ENCODE results near the gene CUX1. TPM values are rescaled to one million over a fixed set of nuclear protein-coding genes. Genes with fewer than 3 reads are reported as not detected.

Gene CUX1
- total RNA-seq, 1 experiment from 2014 or later, result 47.6 TPM

- ChIA-PET POLR2A (no interaction called here), CTCF (interaction anchor here (1.2 kb wide), 1 partner anchor 29 kb away, joined by 3 read pairs; no protein-coding TSS in a partner anchor)
- no peaks in the 10 kb centered on the region for H3K27me3 Mint-ChIP-seq (ENCODE audit: insufficient read depth, unreplicated experiment)
- no peak for DNase-seq (ENCODE audit: unreplicated experiment)
- H3K4me1 Mint-ChIP-seq (ENCODE audit: insufficient read depth, unreplicated experiment), result no peaks in the 10 kb centered on the region
- no TSS peak for BruUV-seq (replicated peaks)
- TF ChIP-seq, protein P1, sequence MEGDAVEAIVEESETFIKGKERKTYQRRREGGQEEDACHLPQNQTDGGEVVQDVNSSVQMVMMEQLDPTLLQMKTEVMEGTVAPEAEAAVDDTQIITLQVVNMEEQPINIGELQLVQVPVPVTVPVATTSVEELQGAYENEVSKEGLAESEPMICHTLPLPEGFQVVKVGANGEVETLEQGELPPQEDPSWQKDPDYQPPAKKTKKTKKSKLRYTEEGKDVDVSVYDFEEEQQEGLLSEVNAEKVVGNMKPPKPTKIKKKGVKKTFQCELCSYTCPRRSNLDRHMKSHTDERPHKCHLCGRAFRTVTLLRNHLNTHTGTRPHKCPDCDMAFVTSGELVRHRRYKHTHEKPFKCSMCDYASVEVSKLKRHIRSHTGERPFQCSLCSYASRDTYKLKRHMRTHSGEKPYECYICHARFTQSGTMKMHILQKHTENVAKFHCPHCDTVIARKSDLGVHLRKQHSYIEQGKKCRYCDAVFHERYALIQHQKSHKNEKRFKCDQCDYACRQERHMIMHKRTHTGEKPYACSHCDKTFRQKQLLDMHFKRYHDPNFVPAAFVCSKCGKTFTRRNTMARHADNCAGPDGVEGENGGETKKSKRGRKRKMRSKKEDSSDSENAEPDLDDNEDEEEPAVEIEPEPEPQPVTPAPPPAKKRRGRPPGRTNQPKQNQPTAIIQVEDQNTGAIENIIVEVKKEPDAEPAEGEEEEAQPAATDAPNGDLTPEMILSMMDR (IDR thresholded peaks at IDR 0.05; ENCODE audit: unreplicated experiment), result no peak
- H3K36me3 Mint-ChIP-seq (ENCODE audit: insufficient read depth, unreplicated experiment), result peaks cover 22% of the 10 kb centered on the region
- H3K27ac Mint-ChIP-seq (ENCODE audit: low read depth, unreplicated experiment), result no peak overlapping the region
- no peak overlapping the region for H3K4me3 Mint-ChIP-seq (ENCODE audit: unreplicated experiment)
- no peaks in the 10 kb centered on the region for H3K9me3 Mint-ChIP-seq (ENCODE audit: unreplicated experiment)
- intact Hi-C loops (cut with micrococcal nuclease), result no loop called here
Measured at GRCh38 chr7:101912716-101913110, 95.3 kb downstream of the CUX1 start.

DNA sequence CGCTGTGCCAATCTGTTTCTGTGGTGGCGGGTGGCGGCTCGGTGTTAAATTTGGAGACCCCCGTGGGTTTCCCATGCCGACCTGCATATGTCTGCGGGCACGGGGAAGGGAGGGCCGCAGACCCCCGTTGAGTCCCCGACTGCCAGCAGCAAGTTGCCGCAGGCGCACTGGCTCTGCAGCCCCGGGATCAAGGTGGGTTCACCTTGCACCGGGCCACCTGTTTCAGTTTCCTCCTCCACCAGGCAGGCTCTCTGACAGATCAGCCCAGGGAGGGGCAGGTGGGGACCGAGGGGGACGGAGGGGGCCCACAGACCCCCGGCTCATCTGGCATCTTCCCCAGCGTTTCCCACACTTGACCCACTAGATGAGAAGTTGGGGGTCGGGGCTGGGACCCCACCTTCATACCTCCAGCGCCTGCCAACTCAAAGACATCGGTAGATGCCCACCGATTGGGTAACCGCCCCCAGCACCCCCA is 95.9 kb downstream of the CUX1 start:
- H3K4me1 Mint-ChIP-seq (ENCODE audit: insufficient read depth, unreplicated experiment), result no peaks in the 10 kb centered on the region
- TF ChIP-seq, protein P1 (IDR thresholded peaks at IDR 0.05; ENCODE audit: unreplicated experiment), result no peak
- BruUV-seq (replicated peaks), result no TSS peak
- DNase-seq (ENCODE audit: unreplicated experiment), result no peak
- intact Hi-C loops (cut with micrococcal nuclease), result no loop called here
- no peaks in the 10 kb centered on the region for H3K9me3 Mint-ChIP-seq (ENCODE audit: unreplicated experiment)
- H3K27ac Mint-ChIP-seq (ENCODE audit: low read depth, unreplicated experiment), result no peak overlapping the region
- ChIA-PET POLR2A (no interaction called here), CTCF (interaction anchor here (1.2 kb wide), 1 partner anchor 29 kb away, joined by 3 read pairs; no protein-coding TSS in a partner anchor)
- no peak overlapping the region for H3K4me3 Mint-ChIP-seq (ENCODE audit: unreplicated experiment)
- H3K27me3 Mint-ChIP-seq (ENCODE audit: insufficient read depth, unreplicated experiment), result no peaks in the 10 kb centered on the region
- peaks cover 22% of the 10 kb centered on the region for H3K36me3 Mint-ChIP-seq (ENCODE audit: insufficient read depth, unreplicated experiment)

- CTCF ChIA-PET, result no interaction called here
- Mint-ChIP-seq H3K9me3 (ENCODE audit: unreplicated experiment) (no peaks in the 10 kb centered on the region), H3K4me1 (ENCODE audit: insufficient read depth, unreplicated experiment) (no peaks in the 10 kb centered on the region), H3K4me3 (ENCODE audit: unreplicated experiment) (no peak overlapping the region), H3K27ac (ENCODE audit: low read depth, unreplicated experiment) (no peak overlapping the region), H3K36me3 (ENCODE audit: insufficient read depth, unreplicated experiment) (peaks cover 25% of the 10 kb centered on the region), H3K27me3 (ENCODE audit: insufficient read depth, unreplicated experiment) (no peaks in the 10 kb centered on the region)
- POLR2A ChIA-PET, result no interaction called here
- BruUV-seq (replicated peaks), result no TSS peak
- TF ChIP-seq, protein P1 (IDR thresholded peaks at IDR 0.05; ENCODE audit: unreplicated experiment), result no peak
- no peak for DNase-seq (ENCODE audit: unreplicated experiment)
- intact Hi-C loops (cut with micrococcal nuclease), result no loop called here
Measured at GRCh38 chr7:101913851-101914250, 96.4 kb downstream of the CUX1 start.

DNA sequence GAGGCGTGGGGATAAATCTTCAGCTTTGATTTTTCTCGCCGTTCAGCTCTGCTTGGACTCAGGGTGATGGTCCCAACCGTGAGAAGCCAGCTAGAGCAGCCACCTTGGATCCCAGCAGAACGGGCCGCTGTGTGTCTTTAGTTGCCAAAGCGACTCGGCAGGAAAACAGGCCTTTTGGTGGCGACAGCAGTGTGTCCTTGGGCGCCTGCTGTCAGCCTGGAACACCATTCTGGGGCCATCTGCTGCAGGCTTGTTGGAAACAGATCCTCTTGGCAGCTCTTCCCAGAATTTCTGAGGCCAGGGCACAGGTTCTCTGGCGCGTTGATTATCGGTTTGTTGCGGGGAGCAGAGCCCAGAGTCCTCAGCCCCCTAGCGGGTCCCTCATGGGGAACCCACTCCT is 97.6 kb downstream of the CUX1 start:
- no peaks in the 10 kb centered on the region for H3K27me3 Mint-ChIP-seq (ENCODE audit: insufficient read depth, unreplicated experiment)
- no peak overlapping the region for H3K27ac Mint-ChIP-seq (ENCODE audit: low read depth, unreplicated experiment)
- CTCF ChIA-PET, result no interaction called here
- POLR2A ChIA-PET, result no interaction called here
- no TSS peak for BruUV-seq (replicated peaks)
- H3K9me3 Mint-ChIP-seq (ENCODE audit: unreplicated experiment), result no peaks in the 10 kb centered on the region
- intact Hi-C loops (cut with micrococcal nuclease), result no loop called here
- H3K36me3 Mint-ChIP-seq (ENCODE audit: insufficient read depth, unreplicated experiment), result peaks cover 29% of the 10 kb centered on the region
- H3K4me3 Mint-ChIP-seq (ENCODE audit: unreplicated experiment), result no peak overlapping the region
- TF ChIP-seq, protein P1 (IDR thresholded peaks at IDR 0.05; ENCODE audit: unreplicated experiment), result no peak
- no peak for DNase-seq (ENCODE audit: unreplicated experiment)
- H3K4me1 Mint-ChIP-seq (ENCODE audit: insufficient read depth, unreplicated experiment), result no peaks in the 10 kb centered on the region
